A673 (cell line): ENCODE measurements around the gene MYO1F.

Experiments
- CTCF ChIP-seq: fragments of 300-800, 200-600 bp; sonication (generic); conservative IDR thresholded peaks from 2 replicates; pipeline ENCODE4 v1.5.1; 2017; ENCODE audit warnings: low read depth, mild to moderate bottlenecking, antibody characterized with exemption, low read length, moderate library complexity, mixed read lengths
- EZH2 ChIP-seq: fragments of 200-600 bp; sonication (generic); IDR thresholded peaks from 2 replicates; pipeline ENCODE4 v1.6.1; 2017; ENCODE audit warnings: borderline replicate concordance, low read depth, mild to moderate bottlenecking, mixed read lengths, antibody characterized with exemption, low read length; ENCODE audit not compliant: poor library complexity, severe bottlenecking

GRCh38 chr19:8544168-8544567 lies 33.1 kb downstream of the MYO1F start:
- TF ChIP-seq CTCF = no peak
- no peak for TF ChIP-seq EZH2
